MCF 10A (cell line): ENCODE measurements around the gene ERC2. TPM values are rescaled to one million over a fixed set of nuclear protein-coding genes. Genes with fewer than 3 reads are reported as not detected.

Experiments
- BruUV-seq: library from RNA; stranded (reverse); fragments of 400-500 nt; replicated peaks from 2 replicates; lab custom pipeline; 2021; lab: Mats Ljungman, UMichigan
- CTCF ChIA-PET: fragments of 300-600 bp; sonication (Branson Sonifier 250); formaldehyde crosslinking; extraction: SDS; loops from one replicate; lab custom pipeline; 2021; ENCODE audit warnings: antibody characterized with exemption, inconsistent platforms; lab: Yijun Ruan, JAX
- POLR2A ChIA-PET: fragments of 300-600, 350-650 bp; sonication (Branson Sonifier 250); formaldehyde crosslinking; extraction: SDS; loops from one replicate; lab custom pipeline; 2020; ENCODE audit warnings: antibody characterized with exemption, inconsistent platforms; lab: Yijun Ruan, JAX
- DNase-seq: peaks from one replicate; pipeline ENCODE4 v3.0.0-alpha.2; 2018; ENCODE audit not compliant: unreplicated experiment
- H3K27ac Mint-ChIP-seq: one replicate; pipeline ENCODE4 v1.8.0; 2022; ENCODE audit warnings: mild to moderate bottlenecking, low read depth, mixed read lengths; ENCODE audit not compliant: unreplicated experiment
- H3K27me3 Mint-ChIP-seq: one replicate; pipeline ENCODE4 v1.8.0; 2022; ENCODE audit warnings: mixed read lengths; ENCODE audit not compliant: insufficient read depth, unreplicated experiment
- H3K36me3 Mint-ChIP-seq: one replicate; pipeline ENCODE4 v1.8.0; 2022; ENCODE audit warnings: mild to moderate bottlenecking, moderate library complexity, mixed read lengths; ENCODE audit not compliant: insufficient read depth, unreplicated experiment
- H3K4me1 Mint-ChIP-seq: one replicate; pipeline ENCODE4 v1.8.0; 2022; ENCODE audit warnings: mixed read lengths; ENCODE audit not compliant: insufficient read depth, unreplicated experiment
- H3K4me3 Mint-ChIP-seq: one replicate; pipeline ENCODE4 v1.8.0; 2022; ENCODE audit warnings: mild to moderate bottlenecking, moderate library complexity, mixed read lengths; ENCODE audit not compliant: unreplicated experiment
- H3K9me3 Mint-ChIP-seq: one replicate; pipeline ENCODE4 v1.8.0; 2022; ENCODE audit warnings: mixed read lengths; ENCODE audit not compliant: unreplicated experiment
- CTCF ChIP-seq: fragments of 200-600 bp; IDR thresholded peaks from one replicate; pipeline ENCODE4 v1.8.0; 2022; ENCODE audit warnings: antibody characterized with exemption, mild to moderate bottlenecking; ENCODE audit not compliant: unreplicated experiment
- intact Hi-C: fragments of 100-400 bp; cut with micrococcal nuclease; formaldehyde crosslinking; loops from 2 replicates; pipeline ENCODE4 v1.14.1; 2022
- total RNA-seq: library from RNA; stranded (reverse); gene quantifications from 2 replicates; pipeline ENCODE4 v1.2.3, GENCODE V29; 2022

Gene ERC2
- total RNA-seq, 1 experiment from 2014 or later, result 0.42 TPM

DNA sequence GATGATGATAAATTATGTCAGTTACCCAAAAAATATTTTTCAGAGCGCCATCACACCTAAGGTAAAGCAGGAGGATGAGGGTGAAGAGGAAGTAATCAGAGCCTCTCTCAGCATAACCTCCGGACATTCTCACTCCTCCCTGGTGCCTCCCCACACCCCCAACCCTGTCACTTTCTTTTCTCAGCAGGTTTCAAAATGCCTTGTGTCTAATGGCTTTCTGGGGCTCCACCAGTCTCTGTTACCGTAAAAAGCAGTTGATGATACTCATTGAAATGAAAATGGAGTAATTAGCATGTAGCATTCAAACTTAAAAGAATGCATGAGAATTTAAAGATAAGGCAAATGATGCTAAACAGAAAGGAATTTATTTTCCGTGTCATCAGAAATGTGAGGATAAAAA, 180.0 kb downstream of the ERC2 start:
- CTCF ChIA-PET, result no interaction called here
- BruUV-seq, result no TSS peak
- Mint-ChIP-seq H3K4me1 (peaks cover 54% of the 10 kb centered on the region), H3K4me3 (no peak overlapping the region), H3K9me3 (no peaks in the 10 kb centered on the region), H3K27ac (no peak overlapping the region), H3K27me3 (no peaks in the 10 kb centered on the region), H3K36me3 (no peaks in the 10 kb centered on the region)
- POLR2A ChIA-PET, result no interaction called here
- DNase-seq, result no peak
- intact Hi-C loops, result no loop called here
- TF ChIP-seq CTCF, result no peak

DNA sequence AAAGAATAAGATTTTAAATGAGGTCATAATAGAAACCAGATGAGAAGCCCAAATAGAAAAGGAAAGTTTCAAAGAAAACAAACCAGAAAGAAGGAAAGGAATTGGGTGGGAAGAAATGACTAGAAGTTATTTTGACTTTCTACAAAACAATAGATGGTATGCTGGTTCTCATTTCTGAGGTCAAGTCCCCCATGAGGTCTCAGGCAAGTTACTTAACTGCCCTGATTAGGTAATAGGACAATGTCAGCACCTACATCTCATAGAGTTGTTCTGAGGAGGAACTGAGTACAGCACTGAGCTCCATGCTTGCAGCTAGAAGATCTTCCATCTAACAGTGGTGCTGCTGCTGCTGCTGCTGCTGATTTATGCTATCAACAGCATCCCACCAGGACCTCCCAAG, 185.9 kb downstream of the ERC2 start:
- ChIA-PET CTCF (interaction anchor here (0.6 kb wide), 1 partner anchor 32 kb away, joined by 3 read pairs; no protein-coding TSS in a partner anchor), POLR2A (interaction anchor here (0.6 to 1.0 kb wide), 2 partner anchors 9 to 158 kb away, joined by 4 read pairs; no protein-coding TSS in a partner anchor)
- Mint-ChIP-seq H3K36me3 (no peaks in the 10 kb centered on the region), H3K9me3 (peaks cover 11% of the 10 kb centered on the region), H3K27me3 (no peaks in the 10 kb centered on the region), H3K4me1 (peaks cover 20% of the 10 kb centered on the region), H3K27ac (no peak overlapping the region), H3K4me3 (no peak overlapping the region)
- intact Hi-C loops, result no loop called here
- TF ChIP-seq CTCF, result no peak
- DNase-seq, result no peak
- no TSS peak for BruUV-seq

GRCh38 chr3:56277236-56277635, 191.0 kb downstream of the ERC2 start:
- H3K4me1 Mint-ChIP-seq, result no peaks in the 10 kb centered on the region
- no peak for TF ChIP-seq CTCF
- ChIA-PET CTCF (interaction anchor here (0.7 kb wide), 1 partner anchor 31 kb away, joined by 3 read pairs; no protein-coding TSS in a partner anchor), POLR2A (no interaction called here)
- no TSS peak for BruUV-seq
- intact Hi-C loops, result no loop called here
- no peaks in the 10 kb centered on the region for H3K36me3 Mint-ChIP-seq
- no peaks in the 10 kb centered on the region for H3K27me3 Mint-ChIP-seq
- no peak overlapping the region for H3K4me3 Mint-ChIP-seq
- peaks cover 11% of the 10 kb centered on the region for H3K9me3 Mint-ChIP-seq
- DNase-seq, result no peak
- no peak overlapping the region for H3K27ac Mint-ChIP-seq

GRCh38 chr3:56275120-56275519, 193.1 kb downstream of the ERC2 start:
- no peak for DNase-seq
- ChIA-PET POLR2A (interaction anchor here (0.5 kb wide), 1 partner anchor 106 kb away, joined by 3 read pairs; no protein-coding TSS in a partner anchor), CTCF (interaction anchor here (1.1 kb wide), 1 partner anchor 24 kb away, joined by 4 read pairs; no protein-coding TSS in a partner anchor)
- H3K4me1 Mint-ChIP-seq, result no peaks in the 10 kb centered on the region
- no peaks in the 10 kb centered on the region for H3K27me3 Mint-ChIP-seq
- intact Hi-C loops, result no loop called here
- BruUV-seq, result no TSS peak
- H3K4me3 Mint-ChIP-seq, result no peak overlapping the region
- no peak for TF ChIP-seq CTCF
- no peak overlapping the region for H3K27ac Mint-ChIP-seq
- H3K36me3 Mint-ChIP-seq, result no peaks in the 10 kb centered on the region
- H3K9me3 Mint-ChIP-seq, result peaks cover 10% of the 10 kb centered on the region
